ENCODE data around the gene PRKCA. TPM values are rescaled to one million over a fixed set of nuclear protein-coding genes. Genes with fewer than 3 reads are reported as not detected.

Gene PRKCA
- total and polyA plus RNA-seq, 2 donors (not counting 3 experiments of a cell fraction or from before 2014, with no cell fraction given), result 7.5 to 34.2 TPM

DNA sequence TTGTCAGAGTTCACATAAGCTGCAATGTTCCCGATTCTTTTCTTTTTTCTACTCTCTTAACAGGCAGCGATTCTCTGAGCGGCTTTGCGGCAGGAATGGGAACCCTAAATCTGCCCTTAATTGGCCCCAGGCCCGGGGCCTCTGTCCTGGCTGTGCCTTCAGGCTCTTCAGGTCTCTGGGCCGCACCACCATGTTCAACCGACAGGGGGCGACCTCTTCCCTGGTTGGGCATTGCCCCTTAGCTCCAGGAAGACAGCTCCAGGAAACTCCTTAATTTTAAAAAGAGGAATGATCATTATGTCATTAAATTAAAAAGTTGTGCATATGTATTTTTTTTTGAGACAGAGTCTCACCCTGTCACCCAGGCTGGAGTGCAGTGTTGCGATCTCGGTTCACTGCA is 552.8 kb downstream of the PRKCA start:
- BruUV-seq (replicated peaks), result no TSS peak
- no peak overlapping the region for H3K27ac ChIP-seq (ENCODE audit: insufficient read depth, low read depth, low read length)
- H3K4me2 ChIP-seq (ENCODE audit: insufficient read depth, low read length), result no peak overlapping the region
- no peaks in the 10 kb centered on the region for H3K4me1 ChIP-seq (ENCODE audit: control insufficient read depth, extremely low read depth, insufficient read depth, low read length)
- intact Hi-C loops (cut with micrococcal nuclease) (loop anchor here (1.0 kb wide), 1 partner anchor 51 kb away; no protein-coding TSS in a partner anchor), dilution Hi-C loops (cut with MboI; ENCODE audit: extremely low pct_ligation_motif_present, low sequenced_read_pairs) (no loop called here)
- no peak overlapping the region for H3K9ac ChIP-seq (replicated peaks; ENCODE audit: extremely low read depth, insufficient read depth, low read length)
- ChIA-PET CTCF (interaction anchor here (0.6 to 1.2 kb wide), 4 partner anchors 8 to 70 kb away, joined by 3 to 5 read pairs (median 3); no protein-coding TSS in a partner anchor), POLR2A (no interaction called here)
- H3K9me1 ChIP-seq (replicated peaks; ENCODE audit: control insufficient read depth, extremely low read depth, insufficient read depth, low read length), result no peaks in the 10 kb centered on the region
- no peaks in the 10 kb centered on the region for H3K36me3 ChIP-seq (ENCODE audit: control insufficient read depth in 2 of 2, extremely low read depth in 1 of 2, insufficient read depth in 2 of 2, low read length in 2 of 2)
- TF ChIP-seq GATA2 (IDR thresholded peaks at IDR 0.05; ENCODE audit: insufficient read depth, insufficient read length, low read depth, low read length) (no peak), JUN (IDR thresholded peaks at IDR 0.05; ENCODE audit: borderline replicate concordance, insufficient read depth, insufficient read length, low read depth) (no peak), POLR2A (IDR thresholded peaks at IDR 0.05; ENCODE audit: low read depth, low read length) (no peak), POLR2AphosphoS5 (IDR thresholded peaks at IDR 0.05; ENCODE audit: insufficient read depth, low read depth, low read length) (no peak), EZH2 (IDR thresholded peaks at IDR 0.05; ENCODE audit: borderline replicate concordance, low read depth, low read length, severe bottlenecking) (no peak), FOS (IDR thresholded peaks at IDR 0.05; ENCODE audit: borderline replicate concordance, insufficient read depth, low read length) (no peak)
- TF ChIP-seq, protein P1, sequence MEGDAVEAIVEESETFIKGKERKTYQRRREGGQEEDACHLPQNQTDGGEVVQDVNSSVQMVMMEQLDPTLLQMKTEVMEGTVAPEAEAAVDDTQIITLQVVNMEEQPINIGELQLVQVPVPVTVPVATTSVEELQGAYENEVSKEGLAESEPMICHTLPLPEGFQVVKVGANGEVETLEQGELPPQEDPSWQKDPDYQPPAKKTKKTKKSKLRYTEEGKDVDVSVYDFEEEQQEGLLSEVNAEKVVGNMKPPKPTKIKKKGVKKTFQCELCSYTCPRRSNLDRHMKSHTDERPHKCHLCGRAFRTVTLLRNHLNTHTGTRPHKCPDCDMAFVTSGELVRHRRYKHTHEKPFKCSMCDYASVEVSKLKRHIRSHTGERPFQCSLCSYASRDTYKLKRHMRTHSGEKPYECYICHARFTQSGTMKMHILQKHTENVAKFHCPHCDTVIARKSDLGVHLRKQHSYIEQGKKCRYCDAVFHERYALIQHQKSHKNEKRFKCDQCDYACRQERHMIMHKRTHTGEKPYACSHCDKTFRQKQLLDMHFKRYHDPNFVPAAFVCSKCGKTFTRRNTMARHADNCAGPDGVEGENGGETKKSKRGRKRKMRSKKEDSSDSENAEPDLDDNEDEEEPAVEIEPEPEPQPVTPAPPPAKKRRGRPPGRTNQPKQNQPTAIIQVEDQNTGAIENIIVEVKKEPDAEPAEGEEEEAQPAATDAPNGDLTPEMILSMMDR (IDR thresholded peaks at IDR 0.05; ENCODE audit: extremely low read depth in 1 of 2, insufficient read depth in 1 of 2, low read depth in 1 of 2, low read length in 2 of 2), result peak; percentile 26 to 31
- TF ChIP-seq, protein P2, sequence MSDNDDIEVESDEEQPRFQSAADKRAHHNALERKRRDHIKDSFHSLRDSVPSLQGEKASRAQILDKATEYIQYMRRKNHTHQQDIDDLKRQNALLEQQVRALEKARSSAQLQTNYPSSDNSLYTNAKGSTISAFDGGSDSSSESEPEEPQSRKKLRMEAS (IDR thresholded peaks at IDR 0.05; ENCODE audit: insufficient read depth, insufficient read length), result no peak
- peaks cover 0 to 10% of the 10 kb centered on the region in 2 experiments for H3K27me3 ChIP-seq (ENCODE audit: control insufficient read depth in 2 of 2, insufficient read depth in 2 of 2, low read length in 2 of 2)
- no peaks in the 10 kb centered on the region for H3K9me3 ChIP-seq (replicated peaks; ENCODE audit: control insufficient read depth, insufficient read depth, low read length)
- no peak for DNase-seq (ENCODE audit: low read depth, low spot score)
- FAIRE-seq, result no peak
- H2AFZ ChIP-seq (ENCODE audit: low read depth, low read length), result no peak overlapping the region
- no peaks in the 10 kb centered on the region for H4K20me1 ChIP-seq (replicated peaks; ENCODE audit: control insufficient read depth, extremely low read depth, insufficient read depth, low read length)
- H3K79me2 ChIP-seq (ENCODE audit: control insufficient read depth, insufficient read depth, low read length), result no peaks in the 10 kb centered on the region
- no peak overlapping the region for H3K4me3 ChIP-seq (replicated peaks in 1 of 3; ENCODE audit: insufficient read depth in 1 of 3, low read depth in 1 of 3, low read length in 3 of 3)

Data from endothelial cell of umbilical vein (primary cell).